RPMI7951 (cell line): ENCODE measurements around the gene SNN. TPM values are rescaled to one million over a fixed set of nuclear protein-coding genes. Genes with fewer than 3 reads are reported as not detected.

Source experiments
- DNase-seq: peaks from one replicate; pipeline ENCODE4 v3.0.0-alpha.2; 2012; ENCODE audit warnings: low read depth
- total RNA-seq: library from RNA; depleted of rRNA; stranded (reverse); fragments of >200 nt; shearing (Covaris generic); gene quantifications from 2 replicates; pipeline ENCODE4 v1.2.3, GENCODE V29; 2014; rRNA removed

The SNN gene
- total RNA-seq = 7.1 and 7.2 TPM in 2 replicates

GRCh38 chr16:11667824-11668622, at the start of gene SNN:
Gene SNN, plus strand, starts transcription at chr16:11668455. Its CDS starts 7,605 bp downstream, at chr16:11676060.
- DNase-seq = peak; percentile 81

GRCh38 chr16:11619327-11619851, 48.9 kb upstream of the SNN start:
- DNase-seq = peak; percentile 37

GRCh38 chr16:11620243-11621003, 47.8 kb upstream of the SNN start:
- no peak for DNase-seq

- no peak for DNase-seq
These were observed 46.7 kb upstream of the SNN start for GRCh38 chr16:11621539-11621919.

GRCh38 chr16:11621920-11622651, 46.2 kb upstream of the SNN start:
- no peak for DNase-seq

GRCh38 chr16:11624205-11624604, 44.0 kb upstream of the SNN start:
- no peak for DNase-seq

- DNase-seq = no peak
These were observed 43.3 kb upstream of the SNN start for GRCh38 chr16:11624636-11625607.

GRCh38 chr16:11625769-11626168, 42.5 kb upstream of the SNN start:
- no peak for DNase-seq

- no peak for DNase-seq
These were observed 41.5 kb upstream of the SNN start for GRCh38 chr16:11626657-11627291.

- no peak for DNase-seq
These were observed 41.0 kb upstream of the SNN start for GRCh38 chr16:11627292-11627663.

GRCh38 chr16:11627822-11628457, 40.3 kb upstream of the SNN start:
- no peak for DNase-seq

- DNase-seq = no peak
These were observed 38.9 kb upstream of the SNN start for GRCh38 chr16:11629071-11630030.

GRCh38 chr16:11630046-11630767, 38.0 kb upstream of the SNN start:
- DNase-seq = no peak

GRCh38 chr16:11630768-11631056, 37.5 kb upstream of the SNN start:
- no peak for DNase-seq

GRCh38 chr16:11631214-11631613, 37.0 kb upstream of the SNN start:
- DNase-seq = no peak

GRCh38 chr16:11632455-11632939, 35.8 kb upstream of the SNN start:
- DNase-seq = peak; percentile 56

GRCh38 chr16:11633113-11633512, 35.1 kb upstream of the SNN start:
- no peak for DNase-seq

GRCh38 chr16:11634312-11634711, 33.9 kb upstream of the SNN start:
- DNase-seq = no peak
